Measurements from ENCODE around the gene VSIG10L. TPM values are rescaled to one million over a fixed set of nuclear protein-coding genes. Genes with fewer than 3 reads are reported as not detected.

VSIG10L gene
- total RNA-seq, 1 donor from 2014 or later = 1.5 TPM

DNA sequence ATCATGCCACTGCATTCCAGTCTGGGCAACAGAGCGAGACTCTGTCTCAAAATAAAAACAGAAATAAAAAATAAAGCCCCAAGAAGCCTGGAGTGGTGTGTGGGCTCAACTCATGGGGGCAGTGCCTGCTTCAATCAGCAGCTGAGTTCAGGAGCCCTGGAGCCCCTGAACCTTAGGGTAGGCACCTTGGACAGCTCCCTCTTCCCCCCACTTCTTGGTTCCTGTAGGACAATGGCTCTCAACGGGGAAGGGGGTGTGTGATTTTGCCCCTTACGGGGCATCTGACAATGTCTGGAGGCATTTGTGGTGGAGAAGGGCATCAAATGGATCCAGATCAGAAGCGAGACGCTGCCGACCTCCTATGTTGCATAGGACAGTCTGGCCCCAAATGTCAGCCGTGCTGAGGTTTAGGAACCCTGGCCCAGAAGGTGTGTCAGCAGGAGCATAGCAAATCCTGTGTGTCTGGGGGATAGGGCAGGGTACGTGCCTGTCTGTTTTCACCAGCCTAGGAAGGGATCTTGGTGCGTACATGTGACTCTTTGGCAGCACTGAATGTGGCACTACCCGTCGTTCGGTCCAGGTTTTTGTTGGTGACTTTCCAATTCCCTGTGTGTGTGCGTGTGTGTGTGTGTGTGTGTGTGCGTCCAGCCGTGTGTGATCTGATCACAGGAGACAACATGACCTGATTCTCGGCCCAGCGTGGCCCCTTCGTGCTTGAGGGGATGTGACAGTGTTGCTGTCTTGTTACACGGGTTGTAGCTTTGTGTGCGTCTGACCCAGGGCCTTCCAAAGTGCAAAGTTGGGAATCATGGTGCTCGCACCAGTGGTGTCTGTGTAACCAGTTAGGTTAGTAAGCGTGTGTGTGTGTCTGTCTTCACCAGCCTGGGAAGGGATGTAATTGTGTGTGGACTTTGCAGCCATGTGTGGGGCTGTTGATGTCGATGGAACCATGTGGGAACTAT is 23.0 kb downstream of the VSIG10L start:
- Histone ChIP-seq H3K4me3 (ENCODE audit: low read depth, low read length) (no peak overlapping the region), H3K36me3 (ENCODE audit: control insufficient read depth, insufficient read depth, low read length) (no peaks in the 10 kb centered on the region), H3K27me3 (ENCODE audit: control insufficient read depth, insufficient read depth, low read length) (peaks cover 2% of the 10 kb centered on the region)
- no peak for DNase-seq (ENCODE audit: low read depth)
- TF ChIP-seq CTCF (IDR thresholded peaks at IDR 0.05; ENCODE audit: insufficient read depth, low read length, poor library complexity, severe bottlenecking) = no peak

GRCh38 chr19:51317968-51318367 is 24.0 kb downstream of the VSIG10L start:
- H3K36me3 ChIP-seq (ENCODE audit: control insufficient read depth, insufficient read depth, low read length) = no peaks in the 10 kb centered on the region
- H3K4me3 ChIP-seq (ENCODE audit: low read depth, low read length) = no peak overlapping the region
- H3K27me3 ChIP-seq (ENCODE audit: control insufficient read depth, insufficient read depth, low read length) = peaks cover 2% of the 10 kb centered on the region
- no peak for DNase-seq (ENCODE audit: low read depth)
- no peak for TF ChIP-seq CTCF (IDR thresholded peaks at IDR 0.05; ENCODE audit: insufficient read depth, low read length, poor library complexity, severe bottlenecking)

DNA sequence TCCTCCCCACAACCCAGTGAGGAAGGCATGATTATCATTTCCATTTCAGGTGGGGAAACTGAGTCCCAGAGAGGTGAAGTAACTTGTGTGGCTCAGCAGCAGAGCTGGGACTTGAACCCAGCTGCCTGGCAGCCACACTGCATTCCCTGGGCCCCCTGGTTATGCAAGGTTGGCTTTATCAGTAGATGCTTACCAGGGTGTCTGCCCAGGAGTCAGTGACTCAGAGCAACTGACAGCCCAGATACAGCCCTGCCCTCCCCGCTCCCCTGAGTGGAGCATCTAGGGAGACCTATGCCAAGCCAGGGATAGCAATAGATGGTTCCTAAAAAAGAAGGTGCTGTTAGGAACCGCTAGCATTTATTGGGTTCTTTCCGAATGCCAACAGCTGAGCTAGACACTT is 24.6 kb downstream of the VSIG10L start:
- Histone ChIP-seq H3K27me3 (ENCODE audit: control insufficient read depth, insufficient read depth, low read length) (peaks cover 6% of the 10 kb centered on the region), H3K4me3 (ENCODE audit: low read depth, low read length) (no peak overlapping the region), H3K36me3 (ENCODE audit: control insufficient read depth, insufficient read depth, low read length) (no peaks in the 10 kb centered on the region)
- no peak for DNase-seq (ENCODE audit: low read depth)
- TF ChIP-seq CTCF (IDR thresholded peaks at IDR 0.05; ENCODE audit: insufficient read depth, low read length, poor library complexity, severe bottlenecking) = no peak

DNA sequence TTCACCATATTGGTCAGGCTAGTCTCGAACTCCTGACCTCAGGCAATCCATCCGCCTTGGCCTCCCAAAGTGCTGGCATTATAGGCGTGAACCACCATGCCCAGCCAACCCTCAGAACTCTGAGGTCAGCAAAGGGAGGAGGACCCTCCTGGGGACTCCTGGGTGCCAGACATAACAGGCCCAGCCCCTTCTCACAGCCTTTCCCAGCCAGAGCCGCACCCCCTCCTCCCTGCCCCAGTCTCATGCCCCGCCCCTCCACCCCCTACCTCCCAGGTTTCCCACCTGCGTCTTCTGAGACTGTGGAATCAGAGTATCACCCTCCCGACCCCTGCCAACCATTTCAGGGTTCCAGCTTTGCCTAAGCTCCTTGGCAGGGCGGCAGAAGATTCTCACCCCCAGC is 25.3 kb downstream of the VSIG10L start:
- Histone ChIP-seq H3K4me3 (ENCODE audit: low read depth, low read length) (no peak overlapping the region), H3K27me3 (ENCODE audit: control insufficient read depth, insufficient read depth, low read length) (peaks cover 11% of the 10 kb centered on the region), H3K36me3 (ENCODE audit: control insufficient read depth, insufficient read depth, low read length) (no peaks in the 10 kb centered on the region)
- TF ChIP-seq CTCF (IDR thresholded peaks at IDR 0.05; ENCODE audit: insufficient read depth, low read length, poor library complexity, severe bottlenecking) = no peak
- no peak for DNase-seq (ENCODE audit: low read depth)

- DNase-seq (ENCODE audit: low read depth) = no peak
- Histone ChIP-seq H3K4me3 (ENCODE audit: low read depth, low read length) (no peak within 1 kb of the TSS), H3K36me3 (ENCODE audit: control insufficient read depth, insufficient read depth, low read length) (no peaks in the 10 kb centered on the region), H3K27me3 (ENCODE audit: control insufficient read depth, insufficient read depth, low read length) (peaks cover 8% of the 10 kb centered on the region)
- TF ChIP-seq CTCF (IDR thresholded peaks at IDR 0.05; ENCODE audit: insufficient read depth, low read length, poor library complexity, severe bottlenecking) = no peak
These were observed 30.3 kb downstream of the VSIG10L start, which contains the start of gene IGLON5 for GRCh38 chr19:51311351-51312257. Gene IGLON5, plus strand, starts transcription at chr19:51311644. Its CDS starts 204 bp downstream, at chr19:51311848.

Data from kidney epithelial cell (primary cell).